GM21825 (cell line): ENCODE measurements around the gene CDR2L.
"Not testable (repeated sequence)": the region's sequence is repeated elsewhere in the genome, so short reads cannot be mapped to it uniquely, and the experiment has no call there.

ENCODE experiments used
- ATAC-seq: cut with Tn5 transposase; IDR thresholded peaks from one replicate; pipeline ENCODE4 v1.9.1; 2021; ENCODE audit warnings: mild to moderate bottlenecking, moderate library complexity; ENCODE audit not compliant: unreplicated experiment

CDR2L gene

GRCh38 chr17:74957935-74958740 is 29.3 kb upstream of the CDR2L start:
- no peak for ATAC-seq

- ATAC-seq: no peak
Observed at GRCh38 chr17:74959826-74960515, 27.5 kb upstream of the CDR2L start.

GRCh38 chr17:74960570-74961342 is 26.7 kb upstream of the CDR2L start:
- ATAC-seq: no peak

- ATAC-seq: no peak
Observed at GRCh38 chr17:74961657-74962350, 25.6 kb upstream of the CDR2L start.

- no peak for ATAC-seq
Observed at GRCh38 chr17:74962622-74963394, 24.6 kb upstream of the CDR2L start.

GRCh38 chr17:74963656-74964055 is 23.8 kb upstream of the CDR2L start:
- no peak for ATAC-seq

GRCh38 chr17:74964246-74964761 is 23.1 kb upstream of the CDR2L start:
- ATAC-seq: no peak

GRCh38 chr17:74964988-74965622 is 22.3 kb upstream of the CDR2L start:
- ATAC-seq: no peak

GRCh38 chr17:74968361-74968780 is 19.1 kb upstream of the CDR2L start:
- ATAC-seq: no peak

GRCh38 chr17:74969501-74969900 is 17.9 kb upstream of the CDR2L start:
- not testable (repeated sequence) for ATAC-seq

- ATAC-seq: no peak
Observed at GRCh38 chr17:74970395-74970794, 17.0 kb upstream of the CDR2L start.

GRCh38 chr17:74971069-74971841 is 16.2 kb upstream of the CDR2L start:
- ATAC-seq: no peak

- no peak for ATAC-seq
Observed at GRCh38 chr17:74971842-74972106, 15.7 kb upstream of the CDR2L start.

- ATAC-seq: no peak
Observed at GRCh38 chr17:74972107-74972972, 15.1 kb upstream of the CDR2L start, which contains the start of gene HID1. Gene HID1 (minus strand): TSS chr17:74972759. CDS start chr17:74972656, 103 bp downstream.

GRCh38 chr17:74972973-74973328 is 14.5 kb upstream of the CDR2L start:
- ATAC-seq: no peak

GRCh38 chr17:74975943-74976342 is 11.5 kb upstream of the CDR2L start:
- no peak for ATAC-seq

- no peak for ATAC-seq
Observed at GRCh38 chr17:74977802-74978201, 9.6 kb upstream of the CDR2L start.

- ATAC-seq: no peak
Observed at GRCh38 chr17:74978240-74978639, 9.2 kb upstream of the CDR2L start.
